OCI-LY3 (cell line): ENCODE data around the gene NR2C2AP.

Source experiments
- EZH2phosphoT487 ChIP-seq: fragments of 200-600 bp; shearing (Covaris generic); IDR thresholded peaks from 2 replicates; pipeline ENCODE4 v1.6.1; 2018; ENCODE audit warnings: antibody characterized with exemption, mixed run types, low read depth
- TF ChIP-seq, protein P1 (sequence below): fragments of 200-600, 300-600 bp; sonication (generic); IDR thresholded peaks from 2 replicates; pipeline ENCODE4 v1.5.1; 2014; ENCODE audit warnings: antibody characterized with exemption, low read length, low read depth

- TF ChIP-seq, protein P1, sequence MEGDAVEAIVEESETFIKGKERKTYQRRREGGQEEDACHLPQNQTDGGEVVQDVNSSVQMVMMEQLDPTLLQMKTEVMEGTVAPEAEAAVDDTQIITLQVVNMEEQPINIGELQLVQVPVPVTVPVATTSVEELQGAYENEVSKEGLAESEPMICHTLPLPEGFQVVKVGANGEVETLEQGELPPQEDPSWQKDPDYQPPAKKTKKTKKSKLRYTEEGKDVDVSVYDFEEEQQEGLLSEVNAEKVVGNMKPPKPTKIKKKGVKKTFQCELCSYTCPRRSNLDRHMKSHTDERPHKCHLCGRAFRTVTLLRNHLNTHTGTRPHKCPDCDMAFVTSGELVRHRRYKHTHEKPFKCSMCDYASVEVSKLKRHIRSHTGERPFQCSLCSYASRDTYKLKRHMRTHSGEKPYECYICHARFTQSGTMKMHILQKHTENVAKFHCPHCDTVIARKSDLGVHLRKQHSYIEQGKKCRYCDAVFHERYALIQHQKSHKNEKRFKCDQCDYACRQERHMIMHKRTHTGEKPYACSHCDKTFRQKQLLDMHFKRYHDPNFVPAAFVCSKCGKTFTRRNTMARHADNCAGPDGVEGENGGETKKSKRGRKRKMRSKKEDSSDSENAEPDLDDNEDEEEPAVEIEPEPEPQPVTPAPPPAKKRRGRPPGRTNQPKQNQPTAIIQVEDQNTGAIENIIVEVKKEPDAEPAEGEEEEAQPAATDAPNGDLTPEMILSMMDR = no peak
- TF ChIP-seq EZH2phosphoT487 = no peak
Measured at GRCh38 chr19:19230999-19231398, 27.8 kb upstream of the NR2C2AP start.
